Measurements from ENCODE around the gene PTPN5.

Gene PTPN5

DNA sequence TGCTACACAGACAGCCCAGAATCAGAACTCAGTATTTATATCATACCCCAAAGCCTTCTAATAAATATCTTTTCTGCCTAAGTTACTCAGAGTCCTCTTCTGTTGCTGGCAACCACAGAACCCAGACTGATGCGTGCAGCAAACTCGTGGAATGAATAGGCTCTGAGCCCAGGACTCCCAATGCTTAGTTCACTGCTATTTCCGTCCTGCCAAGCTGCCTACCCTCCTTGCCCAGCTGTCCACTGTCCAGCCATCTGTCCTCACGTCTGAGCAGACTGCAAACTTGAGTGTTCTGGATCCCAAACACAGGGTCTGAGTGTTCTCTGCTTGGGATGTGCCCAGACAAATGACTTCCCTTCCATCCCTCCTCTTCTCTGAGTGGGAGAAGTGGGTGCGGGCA is 19.4 kb downstream of the PTPN5 start:
- no peak for DNase-seq

DNA sequence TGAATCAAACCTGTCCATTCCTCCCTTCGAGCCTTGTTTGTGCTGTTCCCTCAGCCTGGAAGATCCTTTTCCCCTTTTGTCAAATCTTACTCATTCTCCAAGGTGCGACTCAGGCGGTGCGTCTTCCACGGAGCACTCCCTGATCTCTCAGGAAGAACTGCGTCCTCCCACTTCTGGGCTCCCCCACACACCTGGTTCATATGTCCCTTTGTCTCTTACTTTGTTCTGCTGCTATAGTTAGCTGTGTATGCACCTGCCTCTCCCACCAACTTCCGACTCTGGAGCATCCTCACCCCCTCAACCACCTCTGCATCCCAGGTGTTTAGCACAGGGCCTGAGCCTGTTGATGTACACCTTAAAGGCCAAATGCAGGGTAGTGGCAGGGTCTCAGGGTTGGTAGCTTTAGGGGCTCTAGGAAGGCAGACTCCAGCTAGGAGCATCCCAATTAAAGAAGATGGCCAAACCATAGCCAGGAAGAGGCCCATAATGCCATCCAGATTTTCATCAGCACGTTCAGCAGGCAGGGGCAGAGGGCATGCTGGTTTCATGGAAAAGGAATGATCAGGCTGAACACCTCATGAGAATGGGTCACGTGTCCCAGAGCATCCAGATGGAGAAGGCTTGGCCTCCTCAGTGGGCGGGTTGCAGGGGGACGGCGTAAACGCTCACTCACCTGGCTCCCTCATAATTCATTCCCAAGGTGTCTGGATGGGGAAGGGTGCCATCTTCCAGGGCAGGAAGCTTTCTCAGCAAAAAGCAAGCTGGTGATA is 20.1 kb downstream of the PTPN5 start:
- no peak for DNase-seq

DNA sequence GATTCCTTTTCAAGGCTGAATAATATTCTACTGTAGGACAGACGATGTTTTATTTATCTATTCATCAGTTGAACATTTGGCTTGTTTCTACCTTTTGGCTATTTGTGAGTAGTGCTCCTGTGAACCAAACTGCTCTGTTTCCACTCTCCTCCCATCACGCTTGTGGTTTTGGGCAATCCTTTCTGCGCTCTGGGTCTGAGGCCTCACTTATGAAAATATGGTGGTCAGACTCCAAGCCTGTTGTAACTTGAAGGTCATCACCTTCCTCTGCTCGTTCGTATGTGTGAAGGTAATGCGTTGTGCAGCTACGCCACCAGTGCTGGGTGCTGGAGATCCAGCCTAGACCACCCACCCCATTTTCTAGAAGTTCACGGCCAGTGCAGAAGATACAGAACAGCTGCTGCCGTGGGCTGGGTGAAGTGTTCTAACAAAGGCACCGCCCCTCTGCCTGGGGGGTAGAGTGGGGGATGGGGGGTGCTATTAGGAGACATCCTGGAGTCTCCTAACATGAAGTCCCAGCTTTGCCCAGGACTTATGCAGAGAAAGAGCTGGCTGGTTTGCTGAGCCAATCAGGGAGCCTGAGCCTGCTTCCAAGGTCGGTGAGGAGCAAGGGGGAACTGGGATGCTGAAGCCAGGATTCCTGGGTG is 21.0 kb downstream of the PTPN5 start:
- no peak for DNase-seq

DNA sequence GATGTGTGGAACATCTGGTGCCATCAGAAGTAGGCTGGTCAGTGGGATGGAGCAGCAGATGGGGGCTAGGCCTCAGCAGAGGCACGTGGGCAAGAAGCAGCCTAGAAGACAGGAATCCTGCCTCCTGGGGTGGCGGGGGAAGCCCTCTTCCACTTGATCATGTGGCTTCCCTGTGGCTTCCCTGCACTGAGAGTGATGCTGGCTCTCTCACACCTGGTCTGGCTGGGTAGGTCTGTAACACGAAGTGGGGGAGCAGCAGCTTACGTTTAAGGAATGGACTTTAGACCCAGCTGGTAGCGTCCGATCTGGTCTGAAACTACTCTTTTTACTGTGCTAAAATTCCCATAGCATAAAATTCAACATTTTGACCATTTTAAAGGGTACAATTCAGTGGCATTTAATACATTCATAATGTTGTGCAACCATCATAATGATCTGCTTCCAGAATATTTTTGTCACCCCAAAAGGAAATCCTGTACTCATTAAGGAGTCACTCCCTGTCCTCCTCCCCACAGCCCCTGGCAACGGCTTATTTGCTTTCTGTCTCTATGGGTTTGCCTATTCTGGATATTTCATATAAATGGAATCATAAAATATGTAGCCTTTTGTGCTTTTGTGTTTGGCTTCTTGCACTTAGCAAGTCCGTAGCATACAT is 21.7 kb downstream of the PTPN5 start:
- DNase-seq: no peak

- DNase-seq: no peak
These were observed 22.6 kb downstream of the PTPN5 start for GRCh38 chr11:18768978-18769377.

DNA sequence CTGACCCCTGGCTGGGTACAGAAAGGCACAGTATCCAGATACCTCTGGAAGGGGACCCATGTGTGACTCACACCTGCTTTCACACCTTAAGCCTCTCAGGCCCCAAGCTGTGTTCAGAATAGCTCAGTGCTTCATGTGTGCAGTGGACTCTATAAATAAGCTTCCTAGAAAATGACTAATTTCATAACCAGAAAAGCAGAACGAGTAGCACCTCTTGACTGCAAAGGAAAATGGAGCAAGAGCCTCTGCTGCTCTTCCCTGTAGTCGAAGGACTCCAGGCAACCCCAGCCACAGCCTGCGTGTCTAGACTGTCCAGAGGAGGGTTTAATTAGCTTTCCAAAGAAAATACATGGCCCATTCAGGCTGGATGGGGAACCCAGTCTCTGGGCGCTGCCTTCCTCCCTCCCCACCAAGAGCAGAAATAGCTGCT is 23.1 kb downstream of the PTPN5 start:
- DNase-seq: no peak

DNA sequence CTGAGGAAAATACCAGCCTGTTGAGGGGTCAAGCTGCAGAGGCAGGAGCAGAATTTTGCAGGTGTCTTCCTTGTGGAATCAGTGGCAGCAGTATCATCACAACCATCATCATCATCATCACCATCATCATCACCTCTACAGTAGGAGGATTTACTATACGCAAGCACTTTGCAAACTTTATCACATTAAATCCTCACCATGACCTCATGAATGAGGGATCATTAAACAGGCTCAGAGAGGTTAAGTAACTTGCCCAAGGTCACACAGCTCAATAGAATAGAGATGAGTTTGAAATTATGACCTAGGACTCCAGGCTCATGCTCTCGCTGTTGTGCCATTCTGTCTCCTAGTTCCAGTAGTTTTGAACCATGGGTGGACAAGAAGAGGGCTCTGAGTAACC is 25.6 kb downstream of the PTPN5 start:
- no peak for DNase-seq

DNA sequence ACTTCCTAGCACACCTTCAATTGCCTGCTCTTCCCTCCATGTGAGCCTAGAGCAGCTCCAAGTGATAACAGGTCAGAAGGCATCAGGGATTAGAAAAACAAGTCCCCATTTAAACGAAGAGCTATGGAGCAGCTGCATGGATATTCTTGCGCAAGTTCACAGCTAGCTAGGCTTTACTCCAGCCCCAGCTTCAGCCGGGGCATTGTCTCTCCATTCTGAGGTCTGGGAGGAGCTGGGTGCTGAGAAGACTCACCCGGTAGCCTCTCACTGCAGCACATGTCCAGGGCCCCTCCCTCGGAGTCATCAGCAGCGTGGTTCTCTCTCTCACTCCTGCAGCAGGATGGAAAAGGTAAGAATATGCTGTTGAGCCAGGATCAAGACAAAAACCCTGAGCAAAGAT is 26.0 kb downstream of the PTPN5 start:
- DNase-seq: no peak

DNA sequence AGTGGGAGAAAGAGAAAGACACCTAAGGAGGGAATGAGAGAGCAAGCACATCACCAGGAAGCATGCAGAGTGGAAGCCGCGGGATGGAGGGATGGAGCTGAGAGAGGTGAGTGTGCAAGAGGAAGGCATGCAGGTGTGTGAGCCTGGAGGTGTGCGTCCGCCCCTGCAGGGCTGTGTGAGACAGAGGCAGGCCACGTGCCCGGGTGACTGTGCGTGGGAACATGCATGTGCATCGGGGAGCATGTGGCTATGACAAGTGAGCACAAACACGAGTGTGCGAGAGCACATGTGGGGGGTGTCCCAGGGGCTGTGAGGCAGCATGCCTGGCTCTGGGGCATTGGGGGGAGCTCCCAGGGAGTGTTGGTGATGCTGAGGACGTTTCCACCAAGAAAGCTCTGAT is 29.9 kb downstream of the PTPN5 start:
- no peak for DNase-seq

DNA sequence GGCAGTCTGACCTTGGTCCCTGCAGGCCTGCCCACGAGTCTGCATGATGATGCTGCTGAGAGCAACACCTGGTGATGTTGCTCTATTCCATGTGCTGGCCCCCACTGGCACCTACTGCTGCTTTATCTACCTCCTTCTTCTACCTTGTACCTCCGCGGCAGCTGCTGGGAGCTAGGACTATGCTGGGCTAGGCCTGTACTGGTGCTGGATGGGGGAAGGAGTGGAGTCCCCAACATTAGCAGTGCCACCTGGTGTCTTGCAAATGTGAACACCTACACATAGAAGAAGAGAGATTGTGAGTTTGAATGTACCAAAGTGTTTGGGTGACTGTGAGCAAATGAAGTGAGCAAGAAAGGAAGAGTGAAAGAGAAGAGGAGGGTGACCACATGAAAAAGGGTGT is 30.5 kb downstream of the PTPN5 start:
- no peak for DNase-seq

GRCh38 chr11:18757811-18758210 is 33.8 kb downstream of the PTPN5 start:
- no peak for DNase-seq

GRCh38 chr11:18756889-18757288 is 34.7 kb downstream of the PTPN5 start:
- DNase-seq: no peak

- no peak for DNase-seq
These were observed 37.3 kb downstream of the PTPN5 start for GRCh38 chr11:18754308-18754707.

- no peak for DNase-seq
These were observed 39.1 kb downstream of the PTPN5 start for GRCh38 chr11:18752502-18752901.

DNA sequence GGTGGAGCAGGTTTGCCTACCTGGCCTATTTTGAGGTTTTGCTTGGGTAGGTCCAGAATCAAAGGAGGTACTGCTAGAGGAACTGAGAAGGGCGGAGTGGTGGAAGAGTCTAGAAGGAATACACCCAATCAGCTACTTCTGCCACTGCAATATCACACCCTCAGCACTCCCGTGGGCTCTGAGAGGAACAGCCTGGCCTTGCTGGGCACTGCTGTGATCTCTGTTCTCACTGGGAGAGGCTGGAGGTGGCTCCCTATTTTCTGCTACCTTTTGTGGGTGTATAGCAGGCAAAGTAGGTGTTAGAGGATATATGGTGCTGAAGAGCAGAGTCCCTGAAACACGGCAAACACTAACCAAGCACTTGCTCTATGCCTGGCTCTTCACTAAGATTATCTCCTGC is 40.7 kb downstream of the PTPN5 start:
- no peak for DNase-seq

- no peak for DNase-seq
These were observed 41.8 kb downstream of the PTPN5 start for GRCh38 chr11:18749681-18750319.

DNA sequence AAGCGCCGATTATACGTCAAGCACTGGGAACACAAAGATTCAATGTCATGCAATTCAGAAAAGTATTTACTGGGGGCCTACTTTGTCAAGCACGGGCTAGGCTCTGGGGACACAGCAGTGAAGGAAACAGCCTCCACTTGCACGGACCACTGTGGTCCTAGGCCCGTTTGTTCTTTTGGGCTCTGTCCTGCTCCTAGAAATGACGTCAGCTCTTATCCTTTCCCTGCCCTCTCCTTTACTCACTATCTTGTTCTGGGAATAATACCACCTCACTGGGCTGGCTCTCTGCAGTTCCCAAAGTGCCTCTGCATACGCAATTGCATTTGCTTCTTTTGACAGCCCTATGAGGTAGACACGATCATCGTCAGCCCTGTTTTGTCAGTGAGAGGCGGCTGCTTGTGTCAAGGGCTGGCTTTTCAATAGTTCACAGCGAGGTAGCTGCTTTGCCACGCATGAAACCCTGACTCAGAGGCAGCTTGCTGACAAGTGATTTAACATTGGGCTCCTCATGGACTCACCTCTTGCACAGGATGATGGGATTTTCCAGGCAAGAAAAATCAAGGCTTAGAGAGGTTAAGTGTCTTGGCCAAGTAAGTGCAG is 42.7 kb downstream of the PTPN5 start:
- no peak for DNase-seq

DNA sequence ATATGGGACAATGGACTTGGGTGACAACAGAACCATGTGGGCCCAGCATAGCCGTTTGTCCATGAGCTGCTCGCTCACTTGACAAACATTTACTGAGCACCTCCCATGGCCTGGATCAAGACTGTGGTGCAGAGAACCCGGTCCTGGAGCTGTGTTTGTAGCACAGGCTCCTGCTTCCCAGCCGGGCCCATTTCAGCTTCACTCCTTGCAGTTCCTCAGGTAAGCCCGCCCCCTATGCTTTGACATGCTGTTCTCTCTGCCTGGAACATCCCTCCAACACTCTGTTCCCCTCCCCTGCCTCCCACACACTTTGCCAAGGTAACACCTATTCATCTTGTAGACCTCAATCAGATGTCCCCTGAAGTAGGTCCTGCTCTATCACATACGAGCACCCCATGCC is 46.3 kb downstream of the PTPN5 start:
- no peak for DNase-seq

DNA sequence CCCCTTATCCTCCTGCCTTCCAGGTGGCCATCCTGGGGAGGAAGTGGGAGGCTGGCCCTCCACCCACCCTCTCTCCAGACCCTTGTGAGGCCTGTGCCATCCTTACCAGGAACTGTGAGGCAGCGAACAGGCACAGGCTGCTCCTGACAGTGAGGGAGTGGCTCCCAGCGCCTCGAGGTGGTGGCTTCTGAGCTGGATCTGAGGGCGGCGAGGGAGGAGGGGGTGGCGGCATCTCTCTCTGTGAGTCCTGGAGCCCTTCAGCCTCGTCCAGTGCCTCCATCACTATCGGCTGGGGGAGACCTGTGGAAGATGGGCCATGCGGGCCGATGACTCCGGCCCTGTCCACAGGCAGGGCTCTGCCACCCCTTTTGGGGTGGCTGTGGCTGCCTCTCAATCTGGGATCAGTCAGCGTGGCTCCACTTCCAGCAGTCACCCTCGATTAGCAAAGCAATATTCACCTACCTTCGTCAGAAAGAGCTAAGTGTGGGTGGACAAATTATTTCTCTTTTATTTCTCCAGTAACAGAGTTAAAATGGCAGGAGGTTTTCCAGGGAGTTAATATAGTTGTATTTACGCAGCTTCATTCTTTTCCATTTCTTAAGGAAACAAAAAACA is 47.6 kb downstream of the PTPN5 start:
- no peak for DNase-seq

- DNase-seq: no peak
These were observed 48.2 kb downstream of the PTPN5 start for GRCh38 chr11:18743365-18743764.

DNA sequence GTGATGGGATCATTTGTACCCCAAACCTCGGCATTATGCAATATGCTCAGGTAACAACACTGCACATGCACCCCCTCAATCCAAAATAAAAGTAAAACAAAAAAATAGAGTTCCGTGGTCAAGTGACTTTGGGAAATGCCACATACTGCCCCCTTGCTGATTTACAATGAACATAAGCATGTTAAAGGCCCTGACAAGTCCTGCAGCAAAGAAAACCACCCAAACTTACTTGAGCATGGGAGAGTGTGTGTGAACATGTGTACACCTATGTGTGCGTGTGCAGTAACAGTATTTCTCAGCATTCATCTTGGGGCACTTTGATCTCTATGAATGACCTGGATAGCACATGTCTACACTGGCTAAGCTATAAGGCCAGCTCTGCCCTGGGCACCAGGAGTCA is 49.8 kb downstream of the PTPN5 start:
- no peak for DNase-seq

DNA sequence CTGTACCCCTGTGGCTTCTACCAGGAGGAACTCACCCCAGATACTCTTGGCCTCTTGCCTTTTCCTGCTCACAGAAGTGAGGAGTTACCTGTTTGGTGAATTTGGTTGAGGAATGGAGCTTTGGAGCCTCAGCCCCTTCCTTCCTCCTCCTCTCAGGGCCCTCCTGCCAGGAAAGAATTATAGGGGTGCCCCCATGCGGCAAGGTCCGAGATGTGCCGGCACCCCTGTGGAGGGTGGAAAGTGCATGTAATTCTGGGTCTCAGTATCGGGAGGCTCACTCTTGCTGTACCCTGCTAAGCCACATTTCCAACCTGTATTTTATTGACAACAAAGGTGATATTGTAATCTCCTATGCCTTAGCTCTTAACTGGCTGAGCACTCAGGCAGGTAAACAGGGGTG is 51.9 kb downstream of the PTPN5 start:
- no peak for DNase-seq

DNA sequence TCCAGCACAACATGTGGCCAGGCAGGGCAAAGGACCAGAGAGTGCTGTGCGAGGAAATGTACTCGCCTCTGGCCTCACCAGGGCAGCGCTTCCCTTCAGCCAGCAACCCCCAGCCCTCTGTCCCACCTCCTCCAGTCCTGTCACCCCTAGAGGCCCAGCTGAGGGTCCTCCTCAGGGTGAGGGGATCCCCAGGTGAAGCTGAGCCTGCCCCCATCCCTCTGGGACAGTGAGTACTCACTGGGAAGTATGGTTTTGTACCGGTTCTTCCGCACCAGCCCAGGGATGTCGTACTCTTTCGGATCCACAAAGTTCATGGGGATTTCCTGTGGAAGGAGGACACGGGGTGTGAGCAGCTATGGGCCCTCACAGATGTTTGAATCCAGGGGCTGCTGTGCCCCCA is 54.0 kb downstream of the PTPN5 start:
- DNase-seq: no peak

All from activated CD4-positive, CD25-positive, alpha-beta regulatory T cell treated with anti-CD3 and anti-CD28 coated beads, Interleukin-2, amount 50 U/mL, for 72 hours (primary cell).